Liver (tissue), 3 donors: Measurements from ENCODE around the gene CD226.

Experiments
- CTCF ChIP-seq: fragments of 150-350 bp; IDR thresholded peaks from 2 replicates; pipeline ENCODE4 v1.5.1; 2017; ENCODE audit warnings: improper control_type of control experiment, low read depth, low read length; ENCODE audit not compliant: missing input control
- GABPA ChIP-seq, 2 donors: IDR thresholded peaks in 1 of 2; conservative IDR thresholded peaks in 1 of 2; 2 replicates each; pipeline ENCODE4 v1.6.1; 2016; ENCODE audit warnings: antibody characterized with exemption in 2 of 2, mild to moderate bottlenecking in 1 of 2, moderate library complexity in 1 of 2
- HNF4G ChIP-seq: IDR thresholded peaks from 2 replicates; pipeline ENCODE4 v1.6.1; 2016; ENCODE audit warnings: antibody characterized with exemption
- JUND ChIP-seq, 2 donors: IDR thresholded peaks; 2 replicates each; pipeline ENCODE4 v1.6.1; 2016; ENCODE audit warnings: antibody characterized with exemption in 2 of 2
- MAX ChIP-seq: IDR thresholded peaks from 2 replicates; pipeline ENCODE4 v1.6.1; 2016; ENCODE audit warnings: antibody characterized with exemption
- RAD21 ChIP-seq, 2 donors: IDR thresholded peaks; 2 replicates each; pipeline ENCODE4 v1.6.1; 2016; ENCODE audit warnings: antibody characterized with exemption in 2 of 2, mild to moderate bottlenecking in 2 of 2
- REST ChIP-seq: IDR thresholded peaks from 2 replicates; pipeline ENCODE4 v1.6.1; 2016; ENCODE audit warnings: antibody characterized with exemption, mild to moderate bottlenecking
- SP1 ChIP-seq: IDR thresholded peaks from 2 replicates; pipeline ENCODE4 v1.6.1; 2018; ENCODE audit warnings: antibody characterized with exemption, mild to moderate bottlenecking
- TAF1 ChIP-seq: conservative IDR thresholded peaks from 2 replicates; pipeline ENCODE4 v1.6.1; 2016; ENCODE audit warnings: antibody characterized with exemption, mild to moderate bottlenecking
- YY1 ChIP-seq: IDR thresholded peaks from 2 replicates; pipeline ENCODE4 v1.6.1; 2016; ENCODE audit warnings: antibody characterized with exemption, mild to moderate bottlenecking
- ZBTB33 ChIP-seq: IDR thresholded peaks from 2 replicates; pipeline ENCODE4 v1.6.1; 2016; ENCODE audit warnings: antibody characterized with exemption
- donor health status: healthy.
- donor health status: healthy.

GRCh38 chr18:69830189-69830588 is 117.5 kb downstream of the CD226 start:
- TF ChIP-seq CTCF, result no peak
- TF ChIP-seq TAF1, result no peak
- TF ChIP-seq REST, result no peak
- TF ChIP-seq GABPA (IDR thresholded peaks at IDR 0.05 in 1 of 2, conservative IDR thresholded peaks at IDR 0.05 in 1 of 2), result no peak
- no peak for TF ChIP-seq RAD21 (IDR thresholded peaks at IDR 0.05)
- TF ChIP-seq ZBTB33, result no peak
- no peak for TF ChIP-seq JUND (IDR thresholded peaks at IDR 0.05)
- no peak for TF ChIP-seq SP1
- TF ChIP-seq HNF4G, result no peak
- TF ChIP-seq YY1, result no peak
- TF ChIP-seq MAX, result no peak
